ENCODE data around the gene CDCA4.
A peak's percentile ranks its signal among the peaks of the same experiment; 100 is the strongest.
"Not testable (repeated sequence)": the region's sequence is repeated elsewhere in the genome, so short reads cannot be mapped to it uniquely, and the experiment has no call there.

CDCA4 gene

GRCh38 chr14:105056303-105056831, 35.5 kb upstream of the CDCA4 start:
- no peak for DNase-seq

- DNase-seq, result no peak
These were observed 34.9 kb upstream of the CDCA4 start for GRCh38 chr14:105055736-105056302.

GRCh38 chr14:105055334-105055733, 34.5 kb upstream of the CDCA4 start:
- no peak for DNase-seq

GRCh38 chr14:105053996-105054395, 33.1 kb upstream of the CDCA4 start:
- DNase-seq, result no peak

GRCh38 chr14:105053421-105053820, 32.5 kb upstream of the CDCA4 start:
- no peak for DNase-seq

- DNase-seq, result no peak
These were observed 31.2 kb upstream of the CDCA4 start for GRCh38 chr14:105052110-105052458.

- DNase-seq, result no peak
These were observed 30.6 kb upstream of the CDCA4 start for GRCh38 chr14:105051182-105052109.

- peak; percentile 95 for DNase-seq
These were observed 29.6 kb upstream of the CDCA4 start for GRCh38 chr14:105050551-105050897.

- DNase-seq, result no peak
These were observed 29.1 kb upstream of the CDCA4 start for GRCh38 chr14:105049753-105050550.

- no peak for DNase-seq
These were observed 26.6 kb upstream of the CDCA4 start for GRCh38 chr14:105047283-105048016.

GRCh38 chr14:105046891-105047282, 26.0 kb upstream of the CDCA4 start:
- no peak for DNase-seq

GRCh38 chr14:105045710-105046326, 24.9 kb upstream of the CDCA4 start:
- no peak for DNase-seq

- no peak for DNase-seq
These were observed 22.8 kb upstream of the CDCA4 start for GRCh38 chr14:105043641-105044040.

- peak; percentile 83 for DNase-seq
These were observed 21.9 kb upstream of the CDCA4 start for GRCh38 chr14:105042813-105043212.

- DNase-seq, result peak; percentile 55
These were observed 21.2 kb upstream of the CDCA4 start for GRCh38 chr14:105041841-105042765.

GRCh38 chr14:105039458-105040205, 18.7 kb upstream of the CDCA4 start:
- DNase-seq, result no peak

- not testable (repeated sequence) for DNase-seq
These were observed 14.7 kb upstream of the CDCA4 start for GRCh38 chr14:105035616-105036015.

GRCh38 chr14:105034315-105035039, 13.6 kb upstream of the CDCA4 start:
- no peak for DNase-seq

- DNase-seq, result not testable (repeated sequence)
These were observed 12.6 kb upstream of the CDCA4 start for GRCh38 chr14:105033412-105033900.
